Karpas-422 (cell line): ENCODE data around the gene TENT5C. TPM values are rescaled to one million over a fixed set of nuclear protein-coding genes. Genes with fewer than 3 reads are reported as not detected.

ENCODE experiments used
- DNase-seq: peaks from one replicate; pipeline ENCODE4 v3.0.0-alpha.2; 2015
- H2AFZ ChIP-seq: fragments of 200-600 bp; sonication (generic); 2 replicates; pipeline ENCODE4 v1.6.1; 2014; ENCODE audit warnings: antibody characterized with exemption, low read length, mixed read lengths
- H3K27ac ChIP-seq: fragments of 200-600 bp; sonication (generic); 2 replicates; pipeline ENCODE4 v1.5.1; 2014; ENCODE audit warnings: mild to moderate bottlenecking, low read length, moderate library complexity
- H3K27me3 ChIP-seq: fragments of 200-600 bp; sonication (generic); 2 replicates; pipeline ENCODE4 v1.6.1; 2014; ENCODE audit warnings: low read length, mixed read lengths
- H3K36me3 ChIP-seq: fragments of 200-600 bp; sonication (generic); 2 replicates; pipeline ENCODE4 v1.6.1; 2014; ENCODE audit warnings: low read length, mixed read lengths; ENCODE audit not compliant: insufficient read depth
- H3K4me1 ChIP-seq: fragments of 200-600 bp; sonication (generic); 2 replicates; pipeline ENCODE4 v1.6.1; 2014; ENCODE audit warnings: mild to moderate bottlenecking, low read length, mixed read lengths
- H3K4me2 ChIP-seq: fragments of 200-600 bp; sonication (generic); 2 replicates; pipeline ENCODE4 v1.6.1; 2014; ENCODE audit warnings: low read length, low read depth, mild to moderate bottlenecking; ENCODE audit not compliant: poor library complexity, severe bottlenecking
- H3K4me3 ChIP-seq: fragments of 200-600 bp; sonication (generic); 2 replicates; pipeline ENCODE4 v1.5.1; 2014; ENCODE audit warnings: mild to moderate bottlenecking, antibody characterized with exemption, low read length, mixed read lengths
- H3K79me2 ChIP-seq: fragments of 200-600 bp; sonication (generic); 2 replicates; pipeline ENCODE4 v1.6.1; 2014; ENCODE audit warnings: mild to moderate bottlenecking, low read length, mixed read lengths
- H3K9ac ChIP-seq: fragments of 200-600 bp; sonication (generic); 2 replicates; pipeline ENCODE4 v1.6.0; 2014; ENCODE audit warnings: low read length
- H3K9me2 ChIP-seq: fragments of 200-600 bp; sonication (generic), shearing (Covaris generic); replicated peaks from 2 replicates; pipeline ENCODE4 v1.6.0; 2014; ENCODE audit warnings: mild to moderate bottlenecking, low read length, moderate library complexity; ENCODE audit not compliant: insufficient read depth
- H3K9me3 ChIP-seq: fragments of 300-700, 200-600 bp; sonication (generic); 2 replicates; pipeline ENCODE4 v1.6.1; 2014; ENCODE audit warnings: low read length, mixed read lengths
- H4K20me1 ChIP-seq: fragments of 200-600 bp; sonication (generic); 2 replicates; pipeline ENCODE4 v1.6.1; 2014; ENCODE audit warnings: mild to moderate bottlenecking, antibody characterized with exemption, low read length, low read depth; ENCODE audit not compliant: insufficient read depth
- total RNA-seq: library from RNA; depleted of rRNA; stranded (reverse); fragments of >200 nt; shearing (Covaris generic); gene quantifications from 2 replicates; pipeline ENCODE4 v1.2.3, GENCODE V29; 2014; ENCODE audit warnings: low replicate concordance

The TENT5C gene
- total RNA-seq, 1 experiment from 2014 or later = 0.60 TPM

- no peak overlapping the region for H2AFZ ChIP-seq
- H4K20me1 ChIP-seq = no peaks in the 10 kb centered on the region
- no peaks in the 10 kb centered on the region for H3K9me3 ChIP-seq
- H3K4me2 ChIP-seq = no peak overlapping the region
- no peaks in the 10 kb centered on the region for H3K36me3 ChIP-seq
- peaks cover 3% of the 10 kb centered on the region; the same call in 1 of the 2 replicates for H3K4me1 ChIP-seq
- no peak for DNase-seq
- H3K79me2 ChIP-seq = no peaks in the 10 kb centered on the region
- no peak overlapping the region for H3K4me3 ChIP-seq
- H3K9me2 ChIP-seq = no peaks in the 10 kb centered on the region
- H3K27me3 ChIP-seq = no peaks in the 10 kb centered on the region
- H3K9ac ChIP-seq = no peak overlapping the region
- no peak overlapping the region for H3K27ac ChIP-seq
Observed at GRCh38 chr1:117562581-117563491, 43.0 kb upstream of the TENT5C start.

- no peak overlapping the region for H3K9ac ChIP-seq
- H3K27me3 ChIP-seq = no peaks in the 10 kb centered on the region
- no peak overlapping the region for H3K27ac ChIP-seq
- H2AFZ ChIP-seq = no peak overlapping the region
- no peaks in the 10 kb centered on the region for H3K79me2 ChIP-seq
- H3K9me3 ChIP-seq = no peaks in the 10 kb centered on the region
- no peaks in the 10 kb centered on the region for H3K9me2 ChIP-seq
- H3K4me3 ChIP-seq = no peak overlapping the region
- H4K20me1 ChIP-seq = no peaks in the 10 kb centered on the region
- H3K4me2 ChIP-seq = no peak overlapping the region
- no peaks in the 10 kb centered on the region for H3K36me3 ChIP-seq
- H3K4me1 ChIP-seq = peaks cover 3% of the 10 kb centered on the region; the same call in 1 of the 2 replicates
- no peak for DNase-seq
Observed at GRCh38 chr1:117563492-117563875, 42.4 kb upstream of the TENT5C start.

- no peak overlapping the region for H3K4me3 ChIP-seq
- H3K9me3 ChIP-seq = no peaks in the 10 kb centered on the region
- H3K27ac ChIP-seq = no peak overlapping the region
- no peaks in the 10 kb centered on the region for H4K20me1 ChIP-seq
- no peak overlapping the region for H2AFZ ChIP-seq
- H3K36me3 ChIP-seq = no peaks in the 10 kb centered on the region
- no peaks in the 10 kb centered on the region for H3K27me3 ChIP-seq
- H3K79me2 ChIP-seq = no peaks in the 10 kb centered on the region
- no peak for DNase-seq
- peaks cover 3% of the 10 kb centered on the region; the same call in 1 of the 2 replicates for H3K4me1 ChIP-seq
- H3K4me2 ChIP-seq = no peak overlapping the region
- no peak overlapping the region for H3K9ac ChIP-seq
- no peaks in the 10 kb centered on the region for H3K9me2 ChIP-seq
Observed at GRCh38 chr1:117564227-117565075, 41.4 kb upstream of the TENT5C start.

GRCh38 chr1:117565076-117565556 is 40.7 kb upstream of the TENT5C start:
- Histone ChIP-seq H3K4me2 (no peak overlapping the region), H3K9me3 (no peaks in the 10 kb centered on the region), H3K27ac (no peak overlapping the region), H3K9ac (no peak overlapping the region), H3K4me1 (peaks cover 3% of the 10 kb centered on the region; the same call in 1 of the 2 replicates), H3K36me3 (no peaks in the 10 kb centered on the region), H3K27me3 (no peaks in the 10 kb centered on the region), H3K4me3 (no peak overlapping the region), H3K9me2 (no peaks in the 10 kb centered on the region), H3K79me2 (no peaks in the 10 kb centered on the region), H2AFZ (no peak overlapping the region), H4K20me1 (no peaks in the 10 kb centered on the region)
- no peak for DNase-seq

- Histone ChIP-seq H3K36me3 (no peaks in the 10 kb centered on the region), H4K20me1 (no peaks in the 10 kb centered on the region), H2AFZ (no peak overlapping the region), H3K4me2 (no peak overlapping the region), H3K79me2 (no peaks in the 10 kb centered on the region), H3K4me3 (no peak overlapping the region), H3K27ac (no peak overlapping the region), H3K9ac (no peak overlapping the region), H3K9me3 (no peaks in the 10 kb centered on the region), H3K4me1 (peaks cover 3% of the 10 kb centered on the region; the same call in 1 of the 2 replicates), H3K27me3 (no peaks in the 10 kb centered on the region), H3K9me2 (no peaks in the 10 kb centered on the region)
- DNase-seq = no peak
Observed at GRCh38 chr1:117565745-117566455, 39.9 kb upstream of the TENT5C start.

GRCh38 chr1:117566556-117566955 is 39.3 kb upstream of the TENT5C start:
- Histone ChIP-seq H4K20me1 (no peaks in the 10 kb centered on the region), H3K79me2 (no peaks in the 10 kb centered on the region), H3K9me3 (no peaks in the 10 kb centered on the region), H3K27me3 (no peaks in the 10 kb centered on the region), H3K4me2 (no peak overlapping the region), H3K27ac (no peak overlapping the region), H3K4me3 (no peak overlapping the region), H3K4me1 (peaks cover 3% of the 10 kb centered on the region; the same call in 1 of the 2 replicates), H3K9me2 (no peaks in the 10 kb centered on the region), H3K36me3 (no peaks in the 10 kb centered on the region), H3K9ac (no peak overlapping the region), H2AFZ (no peak overlapping the region)
- DNase-seq = no peak

GRCh38 chr1:117567435-117567834 is 38.4 kb upstream of the TENT5C start:
- Histone ChIP-seq H3K4me1 (peaks cover 3% of the 10 kb centered on the region; the same call in 1 of the 2 replicates), H3K9ac (no peak overlapping the region), H3K27ac (no peak overlapping the region), H3K4me3 (no peak overlapping the region), H3K9me3 (no peaks in the 10 kb centered on the region), H3K79me2 (no peaks in the 10 kb centered on the region), H3K4me2 (no peak overlapping the region), H3K9me2 (no peaks in the 10 kb centered on the region), H4K20me1 (no peaks in the 10 kb centered on the region), H3K36me3 (no peaks in the 10 kb centered on the region), H3K27me3 (no peaks in the 10 kb centered on the region), H2AFZ (no peak overlapping the region)
- no peak for DNase-seq
